ENCODE results near the gene HK1. TPM values are rescaled to one million over a fixed set of nuclear protein-coding genes. Genes with fewer than 3 reads are reported as not detected.

HK1 gene
- total and polyA plus RNA-seq, 2 of the 4 experiments (the other 2 are of a cell fraction), result 53.7 to 90.5 TPM

DNA sequence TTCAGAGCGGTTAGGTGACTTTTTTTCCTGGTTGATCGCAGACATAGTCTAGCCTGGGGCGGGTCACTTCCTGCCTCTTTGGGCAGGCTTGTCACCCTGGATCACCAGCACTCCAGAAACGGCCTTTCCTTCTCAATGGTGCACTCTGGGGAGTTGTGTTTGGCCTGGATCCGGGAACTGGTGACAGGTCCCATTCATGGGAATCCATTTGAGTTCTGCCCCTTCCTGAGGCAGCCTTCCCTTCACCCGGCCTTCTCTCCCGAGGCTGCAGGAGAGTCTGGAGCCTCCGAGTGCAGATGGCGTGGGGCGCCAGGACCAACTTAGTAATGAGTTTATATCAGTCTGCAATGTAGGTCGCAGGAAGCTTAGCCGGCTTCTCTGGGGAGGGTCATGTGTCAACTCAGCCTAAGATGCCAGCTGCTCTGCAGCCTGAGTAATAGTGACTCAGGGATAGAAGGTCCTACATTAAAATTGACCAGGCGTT lies 84.2 kb downstream of the HK1 start:
- Histone ChIP-seq H2AFZ (replicated peaks; ENCODE audit: low read length, poor library complexity) (peak overlapping the region; percentile 4), H3K4me3 (ENCODE audit: insufficient read depth, low read depth, low read length) (no peak overlapping the region), H3K79me1 (ENCODE audit: low read depth in 1 of 2, low read length in 2 of 2) (peaks cover 32 to 80% of the 10 kb centered on the region in 2 experiments), H3K4me1 (ENCODE audit: control insufficient read depth, insufficient read depth, low read length) (peaks cover 30% of the 10 kb centered on the region), H3K18ac (ENCODE audit: low read depth, low read length) (no peak overlapping the region), H4K91ac (ENCODE audit: insufficient read depth, low read depth, low read length) (no peak overlapping the region), H4K20me1 (ENCODE audit: insufficient read depth, low read length) (peaks cover 42% of the 10 kb centered on the region), H2BK20ac (ENCODE audit: low read depth, low read length) (0 out of 2 replicates have a peak overlapping the region, but pooled peaks have one; percentile 6), H4K5ac (ENCODE audit: low read depth, low read length) (no peak overlapping the region), H3K36me3 (ENCODE audit: control insufficient read depth, insufficient read depth, low read length) (peaks cover 15% of the 10 kb centered on the region), H3K56ac (ENCODE audit: extremely low read depth, insufficient read depth, low read length) (no peak overlapping the region), H3K27me3 (ENCODE audit: control insufficient read depth, insufficient read depth, low read length) (no peaks in the 10 kb centered on the region), H2AK9ac (replicated peaks; ENCODE audit: low read depth, low read length, poor library complexity) (no peak overlapping the region), H2BK5ac (ENCODE audit: low read depth, low read length, poor library complexity, severe bottlenecking) (peak overlapping the region; percentile 16), H3K27ac (ENCODE audit: insufficient read depth, low read length) (peak overlapping the region; percentile 5; the same call in 1 of the 2 replicates), H4K8ac (ENCODE audit: low read depth in 2 of 2, low read length in 2 of 2) (peak overlapping the region in 1 of 2 experiments; percentile 20; a peak in 1 of 4 replicates), H3K9me1 (ENCODE audit: insufficient read depth, low read length) (peaks cover 24% of the 10 kb centered on the region), H2AK5ac (ENCODE audit: low read depth, low read length) (peak overlapping the region; percentile 25; the same call in 1 of the 2 replicates), H3K4me2 (ENCODE audit: low read depth, low read length) (peak overlapping the region; percentile 51; the same call in 1 of the 2 replicates), H3K14ac (replicated peaks; ENCODE audit: low read depth, low read length) (0 out of 2 replicates have a peak overlapping the region, but pooled peaks have one; percentile 17), H3K9ac (ENCODE audit: low read depth, low read length) (no peak overlapping the region), H2BK120ac (ENCODE audit: low read depth, low read length) (0 out of 2 replicates have a peak overlapping the region, but pooled peaks have one; percentile 45), H2BK15ac (ENCODE audit: low read depth, low read length) (no peak overlapping the region), H3K9me3 (ENCODE audit: control insufficient read depth, insufficient read depth, low read length) (no peaks in the 10 kb centered on the region), H3K23ac (ENCODE audit: low read depth, low read length) (no peak overlapping the region), H3K4ac (ENCODE audit: low read depth, low read length) (no peak overlapping the region; the same call in 1 of the 2 replicates)
- no TSS peak for BruUV-seq (replicated peaks)
- ATAC-seq (ENCODE audit: low read depth) (peak; percentile 70), DNase-seq (peak; percentile 90)
- dilution Hi-C loops (cut with HindIII; ENCODE audit: low sequenced_read_pairs, unreplicated experiment) (no loop called here), in situ Hi-C loops (cut with MboI; ENCODE audit: low sequenced_read_pairs) (no loop called here), intact Hi-C loops (cut with micrococcal nuclease) (loop anchor here (5.0 kb wide), 1 partner anchor 45 kb away; no protein-coding TSS in a partner anchor)
- no CpG with 5 or more reads among the region's 13 CpGs for WGBS, 2 experiments (ENCODE audit: extremely low coverage in 2 of 2, insufficient read length in 1 of 2)
- POLR2A ChIA-PET (ENCODE audit: unreplicated experiment), result no interaction called here
- CTCF ChIA-PET, result interaction anchor here (0.9 kb wide), 1 partner anchor 21 kb away, joined by 4 read pairs; no protein-coding TSS in a partner anchor
- TF ChIP-seq, protein P1, sequence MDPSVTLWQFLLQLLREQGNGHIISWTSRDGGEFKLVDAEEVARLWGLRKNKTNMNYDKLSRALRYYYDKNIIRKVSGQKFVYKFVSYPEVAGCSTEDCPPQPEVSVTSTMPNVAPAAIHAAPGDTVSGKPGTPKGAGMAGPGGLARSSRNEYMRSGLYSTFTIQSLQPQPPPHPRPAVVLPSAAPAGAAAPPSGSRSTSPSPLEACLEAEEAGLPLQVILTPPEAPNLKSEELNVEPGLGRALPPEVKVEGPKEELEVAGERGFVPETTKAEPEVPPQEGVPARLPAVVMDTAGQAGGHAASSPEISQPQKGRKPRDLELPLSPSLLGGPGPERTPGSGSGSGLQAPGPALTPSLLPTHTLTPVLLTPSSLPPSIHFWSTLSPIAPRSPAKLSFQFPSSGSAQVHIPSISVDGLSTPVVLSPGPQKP (IDR thresholded peaks at IDR 0.05; ENCODE audit: borderline replicate concordance, low read depth, low read length), result no peak
- TF ChIP-seq NFE2L2 (IDR thresholded peaks at IDR 0.05; ENCODE audit: low read depth, low read length), result peak; percentile 83; the same call in 1 of the 2 replicates
- TF ChIP-seq MAFK (IDR thresholded peaks at IDR 0.05; ENCODE audit: low read depth, low read length), result peak; percentile 31; the same call in 1 of the 2 replicates
- TF ChIP-seq, protein P2, sequence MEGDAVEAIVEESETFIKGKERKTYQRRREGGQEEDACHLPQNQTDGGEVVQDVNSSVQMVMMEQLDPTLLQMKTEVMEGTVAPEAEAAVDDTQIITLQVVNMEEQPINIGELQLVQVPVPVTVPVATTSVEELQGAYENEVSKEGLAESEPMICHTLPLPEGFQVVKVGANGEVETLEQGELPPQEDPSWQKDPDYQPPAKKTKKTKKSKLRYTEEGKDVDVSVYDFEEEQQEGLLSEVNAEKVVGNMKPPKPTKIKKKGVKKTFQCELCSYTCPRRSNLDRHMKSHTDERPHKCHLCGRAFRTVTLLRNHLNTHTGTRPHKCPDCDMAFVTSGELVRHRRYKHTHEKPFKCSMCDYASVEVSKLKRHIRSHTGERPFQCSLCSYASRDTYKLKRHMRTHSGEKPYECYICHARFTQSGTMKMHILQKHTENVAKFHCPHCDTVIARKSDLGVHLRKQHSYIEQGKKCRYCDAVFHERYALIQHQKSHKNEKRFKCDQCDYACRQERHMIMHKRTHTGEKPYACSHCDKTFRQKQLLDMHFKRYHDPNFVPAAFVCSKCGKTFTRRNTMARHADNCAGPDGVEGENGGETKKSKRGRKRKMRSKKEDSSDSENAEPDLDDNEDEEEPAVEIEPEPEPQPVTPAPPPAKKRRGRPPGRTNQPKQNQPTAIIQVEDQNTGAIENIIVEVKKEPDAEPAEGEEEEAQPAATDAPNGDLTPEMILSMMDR (conservative IDR thresholded peaks at IDR 0.05; ENCODE audit: low read depth, low read length), result no peak
- TF ChIP-seq RCOR1 (IDR thresholded peaks at IDR 0.05; ENCODE audit: insufficient replicate concordance, low read length), result no peak
- TF ChIP-seq FOS (IDR thresholded peaks at IDR 0.05; ENCODE audit: low read depth, low read length), result peak; percentile 46; the same call in 1 of the 2 replicates
- TF ChIP-seq SMC3 (IDR thresholded peaks at IDR 0.05; ENCODE audit: low read depth, low read length), result no peak
- TF ChIP-seq CEBPB (IDR thresholded peaks at IDR 0.05; ENCODE audit: low read depth, low read length), result 0 out of 2 replicates have a peak, but pooled peaks have one; percentile 8
- TF ChIP-seq CHD1 (IDR thresholded peaks at IDR 0.05; ENCODE audit: low read depth, low read length), result no peak
- no peak for TF ChIP-seq BHLHE40 (IDR thresholded peaks at IDR 0.05; ENCODE audit: low read depth, low read length)
- TF ChIP-seq USF2 (IDR thresholded peaks at IDR 0.05; ENCODE audit: low read depth, low read length), result peak; percentile 58; the same call in 1 of the 2 replicates
- TF ChIP-seq POLR2A (IDR thresholded peaks at IDR 0.05; ENCODE audit: low read depth, low read length), result no peak
- TF ChIP-seq MXI1 (IDR thresholded peaks at IDR 0.05; ENCODE audit: borderline replicate concordance, low read depth, low read length), result no peak
- no peak for TF ChIP-seq MAZ (IDR thresholded peaks at IDR 0.05; ENCODE audit: borderline replicate concordance, low read depth, low read length)
- no peak for TF ChIP-seq RAD21 (IDR thresholded peaks at IDR 0.05; ENCODE audit: low read length)
